Testis (tissue), 3 donors: Measurements from ENCODE around the gene HAND2. TPM values are rescaled to one million over a fixed set of nuclear protein-coding genes. Genes with fewer than 3 reads are reported as not detected.

Experiments used
- DNase-seq: peaks from one replicate; pipeline ENCODE4 v3.0.0-alpha.2; 2019
- H3K27ac ChIP-seq, 2 donors: fragments of 200-600 bp; sonication (generic); one replicate each; pipeline ENCODE4 v1.5.1; 2019
- H3K27me3 ChIP-seq: fragments of 200-600 bp; sonication (generic); one replicate; pipeline ENCODE4 v1.5.1; 2019
- H3K36me3 ChIP-seq: fragments of 200-600 bp; sonication (generic); one replicate; pipeline ENCODE4 v1.5.1; 2017; ENCODE audit warnings: low read depth; ENCODE audit errors: missing control alignments
- H3K4me1 ChIP-seq: fragments of 200-600 bp; sonication (generic); one replicate; pipeline ENCODE4 v1.5.1; 2019
- H3K4me3 ChIP-seq, 2 donors: fragments of 200-600 bp; sonication (generic); one replicate each; pipeline ENCODE4 v1.5.1; 2017 to 2019
- H3K9me3 ChIP-seq: fragments of 200-600 bp; sonication (generic); one replicate; pipeline ENCODE4 v1.5.1; 2017
- POLR2A ChIP-seq: fragments of 450-650 bp; IDR thresholded peaks from one replicate; pipeline ENCODE4 v1.6.1; 2017; ENCODE audit warnings: antibody characterized with exemption, mild to moderate bottlenecking, moderate library complexity
- WGBS, 2 donors: methylation state at CpG; one replicate each; pipeline ENCODE4 v1.1.5; 2018; 5-methylcytosine and 5-hydroxymethylcytosine counted together
- intact Hi-C: fragments of 100-400 bp; cut with DNase I; formaldehyde crosslinking; loops from one replicate; pipeline ENCODE4 v1.15.1; 2023; ENCODE audit warnings: low total_unique reads
- polyA plus RNA-seq: library from polyadenylated mRNA; stranded (reverse); fragments of 350-450 nt; fragmentation: Illumina TruSeq; extraction: RNeasy Lipid Tissue Mini Kit (QIAGEN cat#74804); gene quantifications from one replicate; pipeline ENCODE4 v1.2.3, GENCODE V29; 2014; ENCODE audit warnings: low read depth, low replicate concordance; ENCODE audit not compliant: insufficient read depth
- total RNA-seq, 2 donors: library from RNA; depleted of rRNA; stranded (reverse); fragments of >200 nt; gene quantifications; one replicate each; pipeline ENCODE4 v1.2.3, GENCODE V29; 2016
- TF ChIP-seq, protein P1 (sequence below), 3 experiments: fragments of 450-650 bp in 2 of 3; fragments of 200-600 bp in 1 of 3; sonication (generic) in 1 of 3; IDR thresholded peaks; one replicate each; pipeline ENCODE4 v1.5.1; 2016 to 2019; ENCODE audit warnings: antibody characterized with exemption in 3 of 3, mild to moderate bottlenecking in 2 of 3, moderate library complexity in 1 of 3

HAND2 gene
- total and polyA plus RNA-seq, 3 donors from 2014 or later: 3.5 to 12.3 (median 9.4) TPM

- no peaks in the 10 kb centered on the region for H3K4me1 ChIP-seq
- no peaks in the 10 kb centered on the region for H3K27me3 ChIP-seq
- intact Hi-C loops: no loop called here
- TF ChIP-seq POLR2A: no peak
- TF ChIP-seq, protein P1, sequence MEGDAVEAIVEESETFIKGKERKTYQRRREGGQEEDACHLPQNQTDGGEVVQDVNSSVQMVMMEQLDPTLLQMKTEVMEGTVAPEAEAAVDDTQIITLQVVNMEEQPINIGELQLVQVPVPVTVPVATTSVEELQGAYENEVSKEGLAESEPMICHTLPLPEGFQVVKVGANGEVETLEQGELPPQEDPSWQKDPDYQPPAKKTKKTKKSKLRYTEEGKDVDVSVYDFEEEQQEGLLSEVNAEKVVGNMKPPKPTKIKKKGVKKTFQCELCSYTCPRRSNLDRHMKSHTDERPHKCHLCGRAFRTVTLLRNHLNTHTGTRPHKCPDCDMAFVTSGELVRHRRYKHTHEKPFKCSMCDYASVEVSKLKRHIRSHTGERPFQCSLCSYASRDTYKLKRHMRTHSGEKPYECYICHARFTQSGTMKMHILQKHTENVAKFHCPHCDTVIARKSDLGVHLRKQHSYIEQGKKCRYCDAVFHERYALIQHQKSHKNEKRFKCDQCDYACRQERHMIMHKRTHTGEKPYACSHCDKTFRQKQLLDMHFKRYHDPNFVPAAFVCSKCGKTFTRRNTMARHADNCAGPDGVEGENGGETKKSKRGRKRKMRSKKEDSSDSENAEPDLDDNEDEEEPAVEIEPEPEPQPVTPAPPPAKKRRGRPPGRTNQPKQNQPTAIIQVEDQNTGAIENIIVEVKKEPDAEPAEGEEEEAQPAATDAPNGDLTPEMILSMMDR (IDR thresholded peaks at IDR 0.05): no peak
- no peaks in the 10 kb centered on the region for H3K9me3 ChIP-seq
- DNase-seq: no peak
- 6 to 23% methylated on average over 16 to 60 of the region's 60 CpGs for WGBS, 2 donors
- no peak overlapping the region for H3K27ac ChIP-seq
- H3K4me3 ChIP-seq: peak overlapping the region; percentile 34 to 41
- no peaks in the 10 kb centered on the region for H3K36me3 ChIP-seq
These were observed 8.3 kb upstream of the HAND2 start for GRCh38 chr4:173538148-173538908.

DNA sequence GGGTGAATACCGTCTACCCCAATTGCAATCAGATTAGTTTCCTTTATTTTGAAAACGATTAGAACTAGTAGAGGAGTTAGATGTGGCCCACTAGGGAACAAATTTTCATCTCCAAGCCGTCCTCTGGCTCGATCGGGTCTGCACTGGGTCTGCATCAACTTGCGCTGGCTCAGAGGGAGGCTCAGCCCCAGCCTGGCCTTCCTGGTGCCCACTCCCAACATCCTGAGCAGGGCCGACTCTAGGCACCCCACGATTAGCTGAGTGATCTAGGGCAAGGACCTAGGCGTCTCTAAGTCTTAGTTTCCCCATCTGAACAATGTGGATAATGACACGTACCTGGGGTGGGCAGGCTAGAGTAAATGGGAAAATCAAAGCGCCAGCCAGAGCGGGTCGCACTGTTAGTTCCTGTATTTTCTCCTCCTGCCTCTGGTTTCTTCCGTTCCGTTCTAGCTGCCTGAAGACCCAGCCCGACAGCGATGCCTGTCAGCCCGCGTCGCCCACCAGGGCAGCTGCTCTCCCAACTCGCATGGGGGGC, 7.7 kb upstream of the HAND2 start:
- no peak for DNase-seq
- H3K27ac ChIP-seq: no peak overlapping the region
- intact Hi-C loops: no loop called here

DNA sequence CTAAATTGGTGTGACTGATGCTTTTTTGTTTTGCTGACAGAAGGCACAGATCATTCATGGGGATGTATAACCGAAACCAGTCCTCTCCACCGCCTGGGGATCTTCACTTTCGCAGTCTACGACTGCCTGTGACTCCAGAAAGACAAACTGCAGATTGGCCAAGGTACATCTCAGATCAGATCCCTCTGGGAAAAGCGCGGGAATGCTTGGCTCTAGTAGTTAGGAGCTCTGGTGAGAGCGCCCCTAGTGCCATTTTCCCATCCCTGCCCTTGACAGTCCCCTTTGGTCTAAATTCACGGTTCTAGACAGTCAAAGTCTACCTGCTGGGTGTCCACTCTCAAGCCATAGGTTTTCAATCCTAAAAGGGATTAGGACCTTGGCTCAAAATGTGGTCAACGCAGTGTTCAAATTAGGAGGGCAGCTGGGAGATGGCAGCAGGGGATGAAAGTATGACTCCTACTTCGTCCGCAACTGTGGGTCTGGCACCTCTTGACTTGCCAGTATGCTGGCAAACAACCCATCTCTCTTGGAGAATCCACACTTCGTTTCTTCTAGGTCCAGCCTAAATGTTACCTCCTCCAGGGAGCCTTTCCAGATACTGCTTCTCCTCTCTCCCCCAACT, 6.9 kb upstream of the HAND2 start:
- Histone ChIP-seq H3K9me3 (no peaks in the 10 kb centered on the region), H3K4me1 (no peaks in the 10 kb centered on the region), H3K4me3 (no peak overlapping the region), H3K36me3 (no peaks in the 10 kb centered on the region), H3K27ac (no peak overlapping the region), H3K27me3 (no peaks in the 10 kb centered on the region)
- DNase-seq: no peak
- WGBS, 2 donors: 73 to 80% methylated on average over 12 of the region's 12 CpGs
- intact Hi-C loops: no loop called here
- TF ChIP-seq POLR2A: no peak
- TF ChIP-seq, protein P1 (IDR thresholded peaks at IDR 0.05): no peak

More for the DNA sequence above, 7.7 kb upstream of the HAND2 start:
- Histone ChIP-seq H3K4me3 (peak overlapping the region in 1 of 2 donors; percentile 34), H3K9me3 (no peaks in the 10 kb centered on the region), H3K27me3 (no peaks in the 10 kb centered on the region), H3K4me1 (no peaks in the 10 kb centered on the region), H3K36me3 (no peaks in the 10 kb centered on the region)
- TF ChIP-seq, protein P1 (IDR thresholded peaks at IDR 0.05): no peak
- no peak for TF ChIP-seq POLR2A
- 45 to 47% methylated on average over 10 to 21 of the region's 21 CpGs for WGBS, 2 donors

DNA sequence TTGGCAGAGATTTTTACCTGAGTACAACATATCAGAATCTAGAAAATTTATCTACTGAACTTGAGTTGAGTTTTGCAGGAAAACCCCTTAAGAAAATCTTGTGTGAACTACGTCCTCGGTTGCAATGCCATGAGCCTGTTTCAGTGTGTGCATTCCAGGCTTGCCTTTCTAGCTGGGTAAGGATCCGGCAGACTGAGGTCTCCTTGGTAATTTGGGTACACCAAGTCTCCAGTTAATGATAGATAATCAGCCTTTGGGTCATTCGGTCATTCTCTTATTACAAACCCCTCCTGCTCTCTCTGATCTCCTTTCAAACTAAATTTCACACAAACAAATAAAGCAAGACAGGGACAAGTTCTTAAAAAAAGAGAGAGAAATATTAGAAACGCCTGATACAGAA, 5.9 kb upstream of the HAND2 start:
- Histone ChIP-seq H3K27me3 (no peaks in the 10 kb centered on the region), H3K36me3 (no peaks in the 10 kb centered on the region), H3K27ac (peak overlapping the region in 1 of 2 donors; percentile 21), H3K4me1 (peaks cover 3% of the 10 kb centered on the region), H3K4me3 (no peak overlapping the region), H3K9me3 (no peaks in the 10 kb centered on the region)
- no peak for DNase-seq
- TF ChIP-seq POLR2A: no peak
- TF ChIP-seq, protein P1 (IDR thresholded peaks at IDR 0.05): no peak
- 42 to 57% methylated on average over 5 of the region's 5 CpGs for WGBS, 2 donors
- intact Hi-C loops: no loop called here
